Measurements from ENCODE around the gene SPSB4. TPM values are rescaled to one million over a fixed set of nuclear protein-coding genes. Genes with fewer than 3 reads are reported as not detected.

SPSB4 gene
- total RNA-seq, 1 donor from 2014 or later: under 0.01 TPM

DNA sequence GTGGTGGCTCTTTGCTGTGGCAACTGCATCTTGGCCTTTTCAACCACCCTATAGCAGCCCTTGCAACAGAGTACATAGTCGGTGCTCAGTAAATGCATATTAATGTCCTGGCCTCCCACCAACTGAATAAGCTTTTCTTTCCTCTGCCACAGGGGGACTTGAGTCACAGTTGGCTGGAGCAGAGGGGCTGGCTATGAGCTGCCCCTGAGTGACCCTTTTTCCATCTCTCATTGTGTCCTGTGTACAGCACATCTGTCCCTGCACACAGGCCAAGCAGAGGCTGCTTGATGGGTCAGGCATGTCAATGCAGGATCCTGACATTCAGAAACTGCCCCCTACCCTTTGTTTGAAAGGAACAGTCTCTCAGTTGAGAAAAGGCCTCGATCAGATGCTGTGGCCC, 22.4 kb downstream of the SPSB4 start:
- DNase-seq (ENCODE audit: low read depth in 2 of 2): no peak

GRCh38 chr3:141074529-141074928, 23.4 kb downstream of the SPSB4 start:
- no peak for DNase-seq (ENCODE audit: low read depth in 2 of 2)

DNA sequence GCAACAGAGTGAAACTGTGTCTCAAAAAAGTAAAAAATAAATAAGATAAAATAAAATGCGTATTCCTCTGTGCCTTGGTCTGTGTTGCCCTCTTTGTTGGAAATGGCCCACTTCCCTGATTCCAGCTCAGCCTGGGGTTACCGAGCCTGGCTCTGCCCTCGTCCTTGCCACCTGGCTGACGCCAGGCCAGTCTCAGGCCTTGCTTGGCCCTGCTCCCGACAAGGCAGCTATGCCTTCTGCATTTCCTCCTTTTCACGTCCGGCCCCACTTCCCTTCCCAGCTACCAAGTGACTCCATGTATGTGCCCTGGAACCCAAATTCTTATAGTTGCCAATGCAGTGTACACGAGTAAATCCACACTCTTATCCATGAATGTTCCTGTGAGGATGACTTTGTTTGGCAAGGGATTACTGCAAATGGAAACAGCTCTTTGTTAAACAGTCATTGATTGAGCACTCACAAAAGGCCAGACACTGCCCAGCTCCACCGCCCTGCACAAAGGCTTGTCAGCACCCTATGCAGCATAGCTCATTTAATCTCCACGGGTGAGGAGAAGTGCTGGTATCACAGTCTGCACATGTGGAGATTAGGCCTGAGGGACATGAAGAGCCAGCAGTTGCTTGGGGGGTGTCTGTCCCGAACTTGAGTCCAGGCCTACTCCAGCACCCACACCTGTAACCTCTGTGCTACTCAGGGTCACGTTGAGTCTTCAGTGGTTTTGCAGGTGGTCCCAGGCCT, 25.1 kb downstream of the SPSB4 start:
- no peak for DNase-seq (ENCODE audit: low read depth in 2 of 2)

- DNase-seq (ENCODE audit: low read depth in 2 of 2): no peak
Measured at GRCh38 chr3:141076797-141077571, 25.8 kb downstream of the SPSB4 start.

DNA sequence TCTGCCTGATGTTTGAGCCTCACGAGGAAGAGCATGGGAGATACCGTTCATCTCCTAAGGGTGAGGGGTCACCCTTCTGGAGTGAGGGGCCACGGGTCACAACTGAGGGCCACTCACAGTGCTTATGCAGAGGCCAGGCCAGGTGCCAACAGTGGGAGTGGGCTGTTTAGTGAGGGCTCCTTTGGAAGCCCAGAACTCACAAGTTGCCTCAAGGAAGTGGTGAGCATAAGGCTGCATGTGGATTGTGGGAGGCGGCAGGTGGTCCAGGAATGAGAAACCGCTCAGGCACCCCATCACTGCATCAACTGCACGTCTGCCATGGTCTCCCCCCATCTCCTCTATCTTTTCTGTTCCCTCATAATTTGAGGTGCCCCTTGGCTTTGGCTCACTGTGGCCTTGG, 26.5 kb downstream of the SPSB4 start:
- DNase-seq (ENCODE audit: low read depth in 2 of 2): no peak

- no peak for DNase-seq (ENCODE audit: low read depth in 2 of 2)
Measured at GRCh38 chr3:141078200-141078599, 27.1 kb downstream of the SPSB4 start.

GRCh38 chr3:141080431-141080830, 29.3 kb downstream of the SPSB4 start:
- DNase-seq (ENCODE audit: low read depth in 2 of 2): no peak

DNA sequence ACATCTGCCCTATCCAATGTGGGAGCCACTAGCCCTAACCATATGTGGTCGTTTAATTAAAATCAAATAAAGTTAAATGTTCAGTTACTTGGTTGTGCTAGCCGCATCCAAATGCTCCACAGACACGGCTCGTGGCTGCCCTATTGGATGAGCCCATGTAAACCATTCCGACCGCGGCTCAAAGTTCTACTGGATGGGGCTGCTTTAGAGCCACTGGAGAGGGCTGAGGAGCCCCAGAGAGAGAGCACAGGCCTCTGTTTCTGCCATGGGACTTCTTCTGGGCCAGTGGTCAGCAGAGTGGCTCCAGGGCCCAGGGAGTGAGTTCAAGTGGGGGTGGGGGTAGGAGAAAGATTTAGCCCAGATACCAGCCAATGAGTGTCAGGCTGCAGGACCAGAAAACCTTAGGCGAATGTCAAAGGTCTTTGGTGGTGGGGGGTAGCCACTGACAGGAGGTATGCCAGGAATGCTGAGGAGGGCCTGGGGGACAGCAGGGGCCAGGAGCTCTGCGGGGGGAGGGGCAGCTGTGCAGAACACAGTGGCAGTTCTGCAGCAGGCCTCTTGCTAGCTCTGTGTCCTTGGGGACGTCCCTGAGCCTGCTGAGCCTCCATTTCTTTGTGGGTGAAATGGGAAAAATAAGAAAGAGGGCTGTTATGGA, 30.1 kb downstream of the SPSB4 start:
- no peak for DNase-seq (ENCODE audit: low read depth in 2 of 2)

DNA sequence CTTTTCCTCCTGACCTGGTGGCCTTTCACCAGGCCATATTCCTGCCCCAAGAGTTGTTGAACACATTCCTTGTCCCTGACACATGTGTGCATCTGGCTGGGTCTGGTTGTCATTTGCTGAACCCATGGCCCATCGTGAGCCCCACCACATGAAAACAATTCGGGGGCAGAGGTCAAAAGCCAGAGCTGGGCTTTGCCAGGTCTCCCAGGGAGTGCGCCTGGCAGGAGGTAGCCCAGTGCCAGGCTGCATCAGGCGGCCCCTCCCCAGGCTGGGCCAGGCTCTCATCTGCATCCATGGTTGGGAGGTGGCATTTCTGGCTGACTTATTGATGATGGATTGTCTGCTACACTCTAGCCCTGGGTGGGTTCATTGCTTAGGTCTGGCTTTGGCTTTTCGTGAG, 30.9 kb downstream of the SPSB4 start:
- no peak for DNase-seq (ENCODE audit: low read depth in 2 of 2)

GRCh38 chr3:141083226-141083625, 32.1 kb downstream of the SPSB4 start:
- DNase-seq (ENCODE audit: low read depth in 2 of 2): no peak

DNA sequence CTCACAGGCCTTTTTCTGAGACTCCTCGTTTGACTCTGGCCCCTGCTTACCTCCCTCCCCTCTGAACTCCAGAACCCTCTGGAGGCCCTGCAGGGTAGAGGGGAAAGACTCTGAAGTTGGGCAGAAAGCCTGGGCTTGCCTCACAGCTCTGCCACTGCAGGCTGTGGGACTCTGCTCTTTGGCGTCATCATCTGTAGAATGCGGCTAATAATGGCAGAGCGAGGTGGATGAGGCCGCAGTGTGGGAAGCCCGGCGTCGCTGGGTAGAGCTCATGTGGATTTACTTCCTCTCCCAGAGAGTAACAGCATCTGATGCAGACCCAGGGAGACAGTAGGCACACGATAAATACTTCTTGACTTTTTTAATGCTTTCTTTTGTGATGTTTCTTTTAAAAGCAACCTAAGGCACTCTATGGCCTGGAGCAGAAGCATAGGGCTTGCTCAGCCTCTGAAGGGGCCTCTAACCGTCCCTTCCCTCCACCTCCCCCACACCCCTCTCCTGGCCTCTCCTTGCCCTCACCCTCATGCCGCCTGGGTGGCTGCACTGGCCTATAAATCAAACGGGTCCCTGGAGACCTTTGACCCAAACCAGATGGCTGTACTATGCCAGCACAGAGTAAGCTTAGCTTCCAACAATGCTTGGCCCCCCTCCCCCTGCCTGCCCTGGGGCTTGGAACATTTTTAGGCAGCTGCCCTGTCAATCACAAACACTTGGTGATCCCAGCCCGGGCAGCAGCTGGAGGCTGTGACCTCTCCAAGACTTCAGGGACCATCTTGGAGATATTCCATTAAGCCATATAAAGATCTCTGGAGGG, 32.9 kb downstream of the SPSB4 start:
- no peak for DNase-seq (ENCODE audit: low read depth in 2 of 2)

DNA sequence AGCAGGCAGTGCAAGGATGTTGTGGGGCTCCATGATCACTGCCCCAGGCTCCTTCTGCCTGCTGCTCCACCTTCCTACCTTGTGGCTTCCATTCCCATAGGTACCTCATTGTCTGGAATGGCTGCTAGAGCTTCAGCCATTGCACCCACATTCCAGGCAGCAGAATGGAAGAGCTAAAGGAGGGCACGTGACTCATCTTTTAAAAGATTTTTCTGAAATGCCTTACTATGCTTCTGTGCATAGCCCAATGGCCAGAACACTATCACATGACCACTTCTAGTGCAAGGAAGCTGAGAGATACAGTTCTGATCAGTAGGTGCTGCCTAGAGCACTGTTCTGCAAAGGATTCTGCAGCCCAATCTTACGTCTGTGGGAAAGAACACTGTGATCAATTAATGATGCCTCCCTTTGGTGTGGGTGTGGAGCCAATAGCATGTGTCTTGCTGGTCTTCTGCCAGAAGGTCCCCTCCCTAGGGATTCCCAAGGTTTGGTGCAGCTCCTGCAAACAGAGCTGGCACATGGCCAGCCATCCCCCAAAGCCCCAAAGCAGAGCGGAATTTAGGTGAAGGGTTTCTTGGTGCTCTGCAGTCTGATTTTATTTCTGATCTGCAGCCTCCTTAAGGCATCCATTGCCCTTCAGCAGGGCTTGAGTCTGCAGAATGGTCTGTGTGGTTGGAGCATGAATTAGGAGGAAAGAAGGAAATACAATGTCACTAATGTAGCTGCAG, 34.4 kb downstream of the SPSB4 start:
- no peak for DNase-seq (ENCODE audit: low read depth in 2 of 2)

DNA sequence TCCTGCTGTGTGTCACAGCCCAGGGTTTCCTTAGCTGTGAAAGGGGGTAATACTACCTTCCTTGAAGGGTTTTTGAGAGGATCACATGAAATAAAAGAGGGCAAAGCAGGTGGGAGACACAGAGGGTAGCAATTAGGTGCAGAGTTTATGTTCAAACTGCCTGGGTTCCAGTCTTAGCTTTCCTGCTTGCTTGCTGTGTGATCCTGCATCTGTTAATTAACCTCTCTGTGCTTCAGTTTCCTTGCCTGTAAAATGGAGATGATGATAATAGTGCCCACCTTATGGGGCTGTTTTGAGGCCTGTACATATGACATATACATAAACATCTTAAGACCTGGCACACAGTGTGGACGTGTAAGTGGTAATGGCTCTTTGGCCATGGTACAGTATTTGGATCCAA, 35.0 kb downstream of the SPSB4 start:
- no peak for DNase-seq (ENCODE audit: low read depth in 2 of 2)

- DNase-seq (ENCODE audit: low read depth in 2 of 2): no peak
Measured at GRCh38 chr3:141087076-141087777, 36.1 kb downstream of the SPSB4 start.

DNA sequence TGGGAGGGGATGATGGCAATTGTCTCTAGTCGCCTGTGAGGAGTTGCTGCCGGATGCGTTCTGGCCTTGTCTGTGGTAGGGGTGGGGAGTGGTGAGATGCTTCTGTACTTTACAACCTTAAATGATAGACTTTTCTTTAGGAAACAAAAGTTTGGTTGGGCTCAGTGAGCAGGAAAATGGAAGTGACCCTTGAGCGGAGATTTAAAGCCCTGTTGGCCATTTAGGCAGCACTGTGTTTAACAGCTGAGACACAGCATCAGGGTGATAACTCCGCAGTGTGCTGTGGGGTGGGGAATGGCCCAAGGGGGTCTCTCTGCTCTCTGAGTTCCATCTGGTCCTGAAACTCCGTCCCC, 36.6 kb downstream of the SPSB4 start:
- DNase-seq (ENCODE audit: low read depth in 2 of 2): no peak

DNA sequence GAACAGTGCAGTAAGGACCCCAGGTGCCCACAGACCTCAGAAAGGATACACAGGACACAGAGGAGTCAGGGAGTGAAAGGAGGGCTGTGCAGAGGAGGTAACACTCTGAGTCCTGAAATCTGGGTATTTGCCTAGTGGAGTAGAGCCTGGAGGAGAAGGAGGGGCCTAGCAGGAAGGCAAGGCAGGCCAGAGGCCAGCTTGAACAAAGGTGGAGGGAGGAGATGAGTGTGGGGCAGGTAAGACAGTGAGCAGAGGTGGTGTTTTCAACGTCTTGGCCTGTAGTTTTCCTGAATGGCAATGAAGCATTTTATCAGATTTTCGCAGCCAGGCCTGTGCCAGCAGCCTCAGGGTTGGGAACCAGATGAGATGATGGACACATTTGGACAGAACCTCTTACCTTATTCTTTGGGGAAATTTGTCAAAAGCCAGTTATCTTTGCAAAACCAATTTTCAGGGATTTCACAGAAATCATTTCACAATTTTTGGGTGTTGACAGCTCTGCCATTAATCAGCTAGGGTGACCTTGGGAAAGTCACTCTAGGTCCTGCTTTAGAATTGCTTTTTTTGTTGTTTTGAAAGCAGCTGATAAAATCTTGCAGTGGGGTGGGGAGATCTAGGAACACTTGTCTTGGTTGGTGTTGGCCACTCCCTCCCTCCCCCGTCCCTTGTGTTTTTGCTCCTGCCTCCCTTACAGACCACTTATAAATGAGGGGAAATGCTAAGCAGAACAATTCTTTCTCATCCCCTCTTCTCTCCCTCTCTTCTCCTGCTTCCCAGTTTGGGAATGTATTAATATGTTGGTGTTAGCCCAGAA, 38.4 kb downstream of the SPSB4 start:
- DNase-seq (ENCODE audit: low read depth in 2 of 2): no peak

DNA sequence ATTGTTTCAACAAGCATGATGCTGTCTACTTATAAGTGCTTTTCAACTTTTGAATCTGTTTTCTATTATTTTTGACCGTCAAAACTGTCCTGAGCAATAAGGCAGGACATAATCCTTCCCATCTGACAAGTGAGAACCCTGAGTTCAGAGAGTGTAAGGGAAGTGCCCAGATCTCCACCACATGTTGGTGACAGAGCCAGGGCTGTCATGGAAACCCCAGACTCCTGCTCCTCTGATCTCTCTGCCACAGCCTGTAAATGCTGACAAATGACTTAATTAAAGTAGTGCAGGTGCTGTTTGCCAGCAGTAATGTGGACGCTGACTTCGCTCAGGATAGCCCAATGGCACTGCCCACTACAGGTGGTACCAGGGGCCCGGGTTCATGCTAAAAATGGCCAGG, 40.3 kb downstream of the SPSB4 start:
- DNase-seq (ENCODE audit: low read depth in 2 of 2): no peak

DNA sequence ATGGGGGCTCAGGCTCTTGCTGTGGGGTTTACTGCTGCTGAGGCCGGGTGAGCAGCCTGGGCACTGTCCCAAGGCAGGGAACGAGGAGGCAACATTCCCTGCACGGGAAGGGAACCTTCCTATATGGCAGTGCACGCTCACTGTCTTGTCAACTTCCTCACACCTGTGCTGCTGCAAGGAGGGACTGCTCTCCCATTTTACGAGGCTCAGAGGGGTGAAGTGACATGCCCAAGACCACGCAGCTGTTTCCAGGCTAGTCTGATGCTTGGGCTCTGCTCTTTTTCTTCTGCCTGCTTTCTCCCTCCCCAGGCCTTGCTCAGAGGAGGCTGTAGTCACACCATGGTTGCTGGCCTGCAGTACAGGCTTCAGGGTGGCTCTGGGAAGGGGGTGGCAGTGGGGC, 41.5 kb downstream of the SPSB4 start:
- DNase-seq (ENCODE audit: low read depth in 2 of 2): no peak

- DNase-seq (ENCODE audit: low read depth in 2 of 2): no peak
Measured at GRCh38 chr3:141093397-141093796, 42.2 kb downstream of the SPSB4 start.

Data from lung microvascular endothelial cell (primary cell).